HG03439 (cell line): ENCODE measurements around the gene MCF2L2.

Experiments used
- ATAC-seq: cut with Tn5 transposase; IDR thresholded peaks from one replicate; pipeline ENCODE4 v1.9.1; 2021; ENCODE audit warnings: mild to moderate bottlenecking, moderate library complexity; ENCODE audit not compliant: unreplicated experiment

Gene MCF2L2

GRCh38 chr3:183330881-183331280, 97.5 kb downstream of the MCF2L2 start:
- no peak for ATAC-seq

- ATAC-seq = no peak
These were observed 98.9 kb downstream of the MCF2L2 start for GRCh38 chr3:183329543-183329942.

GRCh38 chr3:183328823-183329222, 99.6 kb downstream of the MCF2L2 start:
- no peak for ATAC-seq

- ATAC-seq = no peak
These were observed 100.3 kb downstream of the MCF2L2 start for GRCh38 chr3:183328164-183328563.

- no peak for ATAC-seq
These were observed 101.1 kb downstream of the MCF2L2 start for GRCh38 chr3:183327343-183327742.

GRCh38 chr3:183324083-183324482, 104.3 kb downstream of the MCF2L2 start:
- ATAC-seq = no peak

- no peak for ATAC-seq
These were observed 109.0 kb downstream of the MCF2L2 start for GRCh38 chr3:183319371-183319770.

- ATAC-seq = no peak
These were observed 109.5 kb downstream of the MCF2L2 start for GRCh38 chr3:183318877-183319276.

GRCh38 chr3:183317886-183318865, 110.2 kb downstream of the MCF2L2 start:
- ATAC-seq = no peak

GRCh38 chr3:183317271-183317670, 111.1 kb downstream of the MCF2L2 start:
- ATAC-seq = no peak

- ATAC-seq = no peak
These were observed 112.7 kb downstream of the MCF2L2 start for GRCh38 chr3:183315739-183316138.

GRCh38 chr3:183313764-183314163, 114.7 kb downstream of the MCF2L2 start:
- no peak for ATAC-seq

- no peak for ATAC-seq
These were observed 115.1 kb downstream of the MCF2L2 start for GRCh38 chr3:183313351-183313750.

GRCh38 chr3:183312433-183312832, 116.0 kb downstream of the MCF2L2 start:
- no peak for ATAC-seq

- no peak for ATAC-seq
These were observed 117.5 kb downstream of the MCF2L2 start for GRCh38 chr3:183310936-183311335.

GRCh38 chr3:183309276-183309675, 119.1 kb downstream of the MCF2L2 start:
- ATAC-seq = no peak

- ATAC-seq = no peak
These were observed 119.7 kb downstream of the MCF2L2 start for GRCh38 chr3:183308751-183309150.

- ATAC-seq = no peak
These were observed 120.7 kb downstream of the MCF2L2 start for GRCh38 chr3:183307749-183308148.

GRCh38 chr3:183306798-183307671, 121.4 kb downstream of the MCF2L2 start:
- ATAC-seq = no peak

- ATAC-seq = no peak
These were observed 124.7 kb downstream of the MCF2L2 start for GRCh38 chr3:183303690-183304089.

- ATAC-seq = no peak
These were observed 126.4 kb downstream of the MCF2L2 start for GRCh38 chr3:183301937-183302580.
